GM23248 (cell line): Measurements from ENCODE around the gene CACNB2. TPM values are rescaled to one million over a fixed set of nuclear protein-coding genes. Genes with fewer than 3 reads are reported as not detected.

Experiments
- DNase-seq: peaks from one replicate; pipeline ENCODE4 v3.0.0-alpha.2; 2015
- H2AFZ ChIP-seq: fragments of 200-600 bp; sonication (generic); 2 replicates; pipeline ENCODE4 v1.6.1; 2016; ENCODE audit warnings: antibody characterized with exemption
- H3F3A ChIP-seq: fragments of 200-600 bp; sonication (generic); 2 replicates; pipeline ENCODE4 v1.6.1; 2016; ENCODE audit warnings: mild to moderate bottlenecking, antibody characterized with exemption, mixed run types; ENCODE audit not compliant: insufficient read depth
- H3K27ac ChIP-seq: fragments of 200-600 bp; sonication (generic); 2 replicates; pipeline ENCODE4 v1.5.1; 2016; ENCODE audit warnings: mild to moderate bottlenecking
- H3K27me3 ChIP-seq: fragments of 200-600 bp; sonication (generic); replicated peaks from 2 replicates; pipeline ENCODE4 v1.6.1; 2016; ENCODE audit warnings: mild to moderate bottlenecking; ENCODE audit not compliant: insufficient read depth
- H3K36me3 ChIP-seq: fragments of 200-600 bp; sonication (generic); 2 replicates; pipeline ENCODE4 v1.6.1; 2016; ENCODE audit warnings: low read depth, mild to moderate bottlenecking
- H3K4me1 ChIP-seq: fragments of 200-600 bp; sonication (generic); 2 replicates; pipeline ENCODE4 v1.6.1; 2016; ENCODE audit warnings: mild to moderate bottlenecking; ENCODE audit not compliant: insufficient read depth
- H3K4me2 ChIP-seq: fragments of 200-600 bp; sonication (generic); one replicate; pipeline ENCODE4 v1.6.1; 2016; ENCODE audit warnings: mild to moderate bottlenecking; ENCODE audit not compliant: unreplicated experiment
- H3K4me3 ChIP-seq: fragments of 200-600 bp; sonication (generic); 2 replicates; pipeline ENCODE4 v1.5.1; 2016; ENCODE audit warnings: mild to moderate bottlenecking
- H3K79me2 ChIP-seq: fragments of 200-600 bp; sonication (generic); 2 replicates; pipeline ENCODE4 v1.6.1; 2016; ENCODE audit warnings: mild to moderate bottlenecking; ENCODE audit not compliant: insufficient read depth
- H3K9ac ChIP-seq: fragments of 200-600 bp; sonication (generic); 2 replicates; pipeline ENCODE4 v1.6.1; 2016; ENCODE audit warnings: mild to moderate bottlenecking
- H3K9me2 ChIP-seq: fragments of 200-600 bp; sonication (generic); 2 replicates; pipeline ENCODE4 v1.6.1; 2016; ENCODE audit warnings: mixed run types, mild to moderate bottlenecking, moderate library complexity; ENCODE audit not compliant: insufficient read depth
- H3K9me3 ChIP-seq: fragments of 200-600 bp; sonication (generic); one replicate; pipeline ENCODE4 v1.6.1; 2017; ENCODE audit warnings: low read depth
- H4K20me1 ChIP-seq: fragments of 200-600 bp; sonication (generic); 2 replicates; pipeline ENCODE4 v1.6.0; 2016; ENCODE audit not compliant: insufficient read depth
- EZH2 ChIP-seq: fragments of 200-600 bp; sonication (generic); IDR thresholded peaks from 2 replicates; pipeline ENCODE4 v1.6.1; 2018; ENCODE audit warnings: antibody characterized with exemption, mild to moderate bottlenecking; ENCODE audit not compliant: insufficient read depth, poor library complexity, severe bottlenecking
- EZH2phosphoT487 ChIP-seq: fragments of 200-600 bp; sonication (generic); IDR thresholded peaks from 2 replicates; pipeline ENCODE4 v1.6.1; 2018; ENCODE audit warnings: antibody characterized with exemption, moderate library complexity, mild to moderate bottlenecking, low read depth; ENCODE audit not compliant: insufficient read depth
- WGBS, 2 experiments: methylation state at CpG; one replicate each; pipeline ENCODE4 v1.1.6; 2015 to 2017; ENCODE audit warnings: low lambda C conversion rate in 2 of 2, low coverage in 1 of 2; ENCODE audit errors: missing lambda C conversion rate in 2 of 2; 5-methylcytosine and 5-hydroxymethylcytosine counted together
- in situ Hi-C: fragments of 300-500 bp; cut with MboI; formaldehyde crosslinking; loops from 2 replicates; pipeline ENCODE4 v1.15.0; 2020
- polyA plus RNA-seq: library from polyadenylated mRNA; unstranded; fragments of >200 nt; fragmentation: Nextera tagmentation; extraction: Ambion mirVana; gene quantifications from 2 replicates; pipeline ENCODE4 v1.2.1, GENCODE V29; 2016
- total RNA-seq: library from RNA; depleted of rRNA; stranded (reverse); fragments of >200 nt; shearing (Covaris generic); gene quantifications from 2 replicates; pipeline ENCODE4 v1.2.3, GENCODE V29; 2014

CACNB2 gene
- total and polyA plus RNA-seq, 2 experiments from 2014 or later: 0.31 to 0.32 TPM

DNA sequence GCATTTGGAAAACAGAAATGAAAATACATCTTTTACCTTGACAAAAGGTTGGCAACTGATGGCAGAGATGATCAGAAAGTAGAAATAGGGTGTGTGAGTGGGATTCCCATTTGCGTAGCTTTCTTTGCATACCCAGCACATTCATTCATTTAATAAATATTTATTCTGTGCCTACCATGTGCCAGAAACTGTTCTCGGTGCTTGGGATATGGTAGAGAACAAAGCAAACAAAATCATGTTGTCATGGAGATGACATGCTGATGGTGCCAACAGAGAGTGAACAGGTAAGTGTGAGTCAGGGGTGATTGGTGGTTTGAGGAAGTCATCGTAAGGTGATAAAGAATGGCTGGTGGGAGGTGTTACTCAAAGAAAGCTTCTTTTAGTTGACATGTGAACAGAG lies 45.4 kb downstream of the CACNB2 start:
- Histone ChIP-seq H3K79me2 (no peaks in the 10 kb centered on the region), H3K4me1 (no peaks in the 10 kb centered on the region), H3K4me3 (no peak overlapping the region), H3K9ac (no peak overlapping the region), H3K27me3 (0 out of 2 replicates have a peak, but pooled peaks cover 7% of the 10 kb centered on the region), H3K4me2 (no peak overlapping the region), H3K27ac (no peak overlapping the region), H3K9me2 (no peaks in the 10 kb centered on the region), H3F3A (no peaks in the 10 kb centered on the region), H3K9me3 (no peaks in the 10 kb centered on the region), H3K36me3 (no peaks in the 10 kb centered on the region), H4K20me1 (no peaks in the 10 kb centered on the region), H2AFZ (no peak overlapping the region)
- TF ChIP-seq EZH2phosphoT487 (no peak), EZH2 (no peak)
- no peak for DNase-seq
- WGBS, 2 experiments: 94 to 98% methylated on average over 3 of the region's 3 CpGs
- in situ Hi-C loops: no loop called here

DNA sequence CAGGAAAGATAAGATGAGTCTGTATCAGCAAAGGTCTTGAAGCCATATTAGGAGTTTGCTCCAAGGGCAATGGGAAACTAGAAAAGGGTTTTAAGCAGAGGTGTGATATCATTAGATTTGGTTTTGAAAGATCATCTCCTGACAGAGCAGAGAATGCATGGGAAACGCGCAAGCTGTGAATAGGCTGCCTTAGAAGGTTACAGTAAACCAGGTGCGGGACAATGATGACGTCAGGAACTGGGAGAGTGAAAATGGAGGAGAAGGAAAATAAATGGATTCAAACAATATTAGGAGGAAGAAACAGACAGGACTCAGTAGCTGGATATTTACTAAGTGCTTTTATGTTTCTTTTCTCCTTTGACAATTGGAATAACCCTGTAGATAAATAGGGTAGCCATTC lies 50.6 kb downstream of the CACNB2 start:
- 88 to 91% methylated on average over 4 of the region's 4 CpGs for WGBS, 2 experiments
- 0 out of 2 replicates have a peak, but pooled peaks cover 7% of the 10 kb centered on the region for H3K27me3 ChIP-seq
- H3K9me2 ChIP-seq: no peaks in the 10 kb centered on the region
- DNase-seq: no peak
- H3K79me2 ChIP-seq: no peaks in the 10 kb centered on the region
- TF ChIP-seq EZH2phosphoT487 (no peak), EZH2 (no peak)
- 0 out of 2 replicates have a peak, but pooled peaks cover 8% of the 10 kb centered on the region for H3F3A ChIP-seq
- H3K9me3 ChIP-seq: no peaks in the 10 kb centered on the region
- H3K27ac ChIP-seq: no peak overlapping the region
- in situ Hi-C loops: no loop called here
- no peak overlapping the region for H3K4me3 ChIP-seq
- H2AFZ ChIP-seq: no peak overlapping the region
- H3K9ac ChIP-seq: no peak overlapping the region
- no peak overlapping the region for H3K4me2 ChIP-seq
- no peaks in the 10 kb centered on the region for H3K36me3 ChIP-seq
- H4K20me1 ChIP-seq: no peaks in the 10 kb centered on the region
- peaks cover 9% of the 10 kb centered on the region for H3K4me1 ChIP-seq

DNA sequence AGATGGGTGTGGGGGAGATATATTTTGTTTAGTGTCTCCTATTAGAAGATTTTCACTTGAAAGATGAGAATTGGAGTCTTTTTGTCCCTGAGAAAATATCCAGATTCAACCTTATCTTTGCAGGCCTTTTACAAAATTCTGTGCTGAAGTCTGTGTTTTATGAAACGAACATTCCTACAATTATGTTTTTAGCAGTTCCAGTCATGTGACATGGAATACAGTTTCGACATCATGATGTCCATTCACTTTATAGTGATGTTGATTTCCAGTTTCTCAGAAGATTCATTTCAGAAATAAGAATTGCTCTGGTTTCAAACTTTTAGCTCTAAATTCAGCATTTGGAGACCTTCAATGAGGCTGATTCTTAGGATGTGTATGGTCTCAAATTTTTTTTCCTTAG lies 54.4 kb downstream of the CACNB2 start:
- H3K9ac ChIP-seq: no peak overlapping the region
- H3F3A ChIP-seq: 0 out of 2 replicates have a peak, but pooled peaks cover 8% of the 10 kb centered on the region
- no peak overlapping the region for H3K4me2 ChIP-seq
- DNase-seq: no peak
- no peak for TF ChIP-seq EZH2phosphoT487
- TF ChIP-seq EZH2: no peak
- 27 to 31% methylated on average over 2 of the region's 2 CpGs for WGBS, 2 experiments
- no peaks in the 10 kb centered on the region for H4K20me1 ChIP-seq
- no peaks in the 10 kb centered on the region for H3K79me2 ChIP-seq
- H2AFZ ChIP-seq: no peak overlapping the region
- no peaks in the 10 kb centered on the region for H3K9me2 ChIP-seq
- H3K9me3 ChIP-seq: no peaks in the 10 kb centered on the region
- no peaks in the 10 kb centered on the region for H3K27me3 ChIP-seq
- H3K36me3 ChIP-seq: no peaks in the 10 kb centered on the region
- no peak overlapping the region for H3K4me3 ChIP-seq
- peaks cover 9% of the 10 kb centered on the region for H3K4me1 ChIP-seq
- no peak overlapping the region for H3K27ac ChIP-seq
- in situ Hi-C loops: no loop called here

DNA sequence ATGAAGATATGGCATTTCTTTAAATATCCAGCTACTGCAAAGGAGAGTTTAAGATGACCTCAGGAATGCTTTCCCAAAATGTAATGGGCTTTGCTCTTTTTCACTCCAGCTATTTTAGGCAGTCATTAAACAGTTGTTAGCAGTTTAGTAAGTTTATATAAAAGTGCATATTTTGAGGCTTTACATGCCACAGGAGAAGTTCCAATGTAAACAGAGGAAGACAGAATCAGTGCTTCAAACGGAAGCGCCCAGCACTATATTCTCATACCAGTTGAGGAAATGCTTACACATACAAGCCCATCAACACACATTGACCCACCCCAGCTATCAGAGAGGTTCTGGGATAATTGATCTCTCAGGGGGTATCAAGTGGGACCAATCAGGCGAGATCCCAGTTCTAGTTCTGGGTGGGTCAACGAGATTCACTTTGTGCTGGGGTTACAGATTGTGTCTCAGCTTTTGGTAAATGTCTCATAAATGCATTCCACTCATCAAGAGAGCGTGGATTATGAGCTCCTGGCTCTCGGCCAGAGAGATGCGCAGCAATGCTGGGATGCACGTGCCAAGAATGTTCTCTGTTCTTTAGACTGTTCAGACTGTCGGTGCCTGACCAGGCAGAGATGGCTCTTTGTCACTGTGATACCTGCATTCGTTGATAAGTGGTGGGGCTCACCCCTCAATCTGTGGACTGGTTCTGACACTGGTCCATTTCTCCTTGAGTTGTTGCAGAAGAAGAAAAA lies 55.0 kb downstream of the CACNB2 start:
- Histone ChIP-seq H3K27ac (no peak overlapping the region), H3K27me3 (no peaks in the 10 kb centered on the region), H3K9me2 (no peaks in the 10 kb centered on the region), H3K79me2 (no peaks in the 10 kb centered on the region), H3K4me3 (no peak overlapping the region), H4K20me1 (no peaks in the 10 kb centered on the region), H3K4me2 (no peak overlapping the region), H2AFZ (no peak overlapping the region), H3K4me1 (peaks cover 9% of the 10 kb centered on the region), H3K9me3 (no peaks in the 10 kb centered on the region), H3K36me3 (no peaks in the 10 kb centered on the region), H3F3A (0 out of 2 replicates have a peak, but pooled peaks cover 8% of the 10 kb centered on the region), H3K9ac (no peak overlapping the region)
- 33 to 34% methylated on average over 10 of the region's 10 CpGs for WGBS, 2 experiments
- TF ChIP-seq EZH2phosphoT487: 0 out of 2 replicates have a peak, but pooled peaks have one; percentile 72
- TF ChIP-seq EZH2: no peak
- in situ Hi-C loops: no loop called here
- peak; percentile 33 for DNase-seq
